Body of pancreas (tissue), 4 donors: ENCODE results near the gene GYPB.
"Not testable (repeated sequence)": the region's sequence is repeated elsewhere in the genome, so short reads cannot be mapped to it uniquely, and the experiment has no call there.

Source experiments
- POLR2A ChIP-seq, 3 donors: fragments of 450-650 bp; IDR thresholded peaks; one replicate each; pipeline ENCODE4 v1.6.1; 2016; ENCODE audit warnings: antibody characterized with exemption in 3 of 3, mild to moderate bottlenecking in 2 of 3
- TF ChIP-seq, protein P1 (sequence below), 7 experiments: fragments of 450-650 bp in 4 of 7; fragments of 200-600 bp in 3 of 7; sonication (generic) in 3 of 7; IDR thresholded peaks; one replicate each; pipeline ENCODE4 v1.5.1; 2016 to 2019; ENCODE audit warnings: antibody characterized with exemption in 7 of 7

DNA sequence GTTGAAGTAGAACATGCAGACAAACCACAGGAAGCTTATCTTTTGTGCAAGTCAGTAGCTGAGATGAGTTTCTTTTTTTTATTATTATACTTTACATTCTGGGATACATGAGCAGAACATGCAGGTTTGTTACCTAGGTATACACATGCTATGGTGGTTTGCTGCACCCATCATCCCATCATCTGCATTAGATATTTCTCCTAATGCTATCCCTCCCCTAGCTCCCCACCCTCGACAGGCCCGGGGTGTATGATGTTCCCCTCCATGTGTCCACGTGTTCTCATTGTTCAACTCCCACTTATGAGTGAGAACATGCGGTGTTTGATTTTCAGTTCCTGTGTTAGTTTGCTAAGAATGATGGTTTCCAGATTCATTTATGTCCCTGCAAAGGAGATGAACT, 11.5 kb upstream of the GYPB start:
- TF ChIP-seq, protein P1, sequence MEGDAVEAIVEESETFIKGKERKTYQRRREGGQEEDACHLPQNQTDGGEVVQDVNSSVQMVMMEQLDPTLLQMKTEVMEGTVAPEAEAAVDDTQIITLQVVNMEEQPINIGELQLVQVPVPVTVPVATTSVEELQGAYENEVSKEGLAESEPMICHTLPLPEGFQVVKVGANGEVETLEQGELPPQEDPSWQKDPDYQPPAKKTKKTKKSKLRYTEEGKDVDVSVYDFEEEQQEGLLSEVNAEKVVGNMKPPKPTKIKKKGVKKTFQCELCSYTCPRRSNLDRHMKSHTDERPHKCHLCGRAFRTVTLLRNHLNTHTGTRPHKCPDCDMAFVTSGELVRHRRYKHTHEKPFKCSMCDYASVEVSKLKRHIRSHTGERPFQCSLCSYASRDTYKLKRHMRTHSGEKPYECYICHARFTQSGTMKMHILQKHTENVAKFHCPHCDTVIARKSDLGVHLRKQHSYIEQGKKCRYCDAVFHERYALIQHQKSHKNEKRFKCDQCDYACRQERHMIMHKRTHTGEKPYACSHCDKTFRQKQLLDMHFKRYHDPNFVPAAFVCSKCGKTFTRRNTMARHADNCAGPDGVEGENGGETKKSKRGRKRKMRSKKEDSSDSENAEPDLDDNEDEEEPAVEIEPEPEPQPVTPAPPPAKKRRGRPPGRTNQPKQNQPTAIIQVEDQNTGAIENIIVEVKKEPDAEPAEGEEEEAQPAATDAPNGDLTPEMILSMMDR (IDR thresholded peaks at IDR 0.05) = not testable (repeated sequence)
- not testable (repeated sequence) for TF ChIP-seq POLR2A (IDR thresholded peaks at IDR 0.05)
